Lower leg skin (tissue), 4 donors: Measurements from ENCODE around the gene SRSF1. TPM values are rescaled to one million over a fixed set of nuclear protein-coding genes. Genes with fewer than 3 reads are reported as not detected.
"Not testable (repeated sequence)": the region's sequence is repeated elsewhere in the genome, so short reads cannot be mapped to it uniquely, and the experiment has no call there.

Experiments
- DNase-seq, 2 donors: peaks; one replicate each; pipeline ENCODE4 v3.0.0-alpha.2; 2019; ENCODE audit warnings: low spot score in 2 of 2
- H3K4me3 ChIP-seq: fragments of 200-600 bp; sonication (generic); 2 replicates; pipeline ENCODE4 v1.5.1; 2017; ENCODE audit warnings: mild to moderate bottlenecking, low read depth; ENCODE audit not compliant: poor library complexity, severe bottlenecking
- CTCF ChIP-seq, 3 donors: fragments of 450-650 bp; IDR thresholded peaks; one replicate each; pipeline ENCODE4 v1.5.1; 2016; ENCODE audit warnings: antibody characterized with exemption in 3 of 3, mild to moderate bottlenecking in 3 of 3, moderate library complexity in 2 of 3
- POLR2A ChIP-seq, 2 donors: fragments of 450-650 bp; IDR thresholded peaks; one replicate each; pipeline ENCODE4 v1.6.1; 2016 to 2017; ENCODE audit warnings: antibody characterized with exemption in 2 of 2, mild to moderate bottlenecking in 1 of 2, moderate library complexity in 1 of 2
- WGBS, 2 donors: methylation state at CpG; one replicate each; pipeline ENCODE4 v1.1.5; 2018; 5-methylcytosine and 5-hydroxymethylcytosine counted together
- intact Hi-C: fragments of 100-400 bp; cut with DNase I; formaldehyde crosslinking; loops from one replicate; pipeline ENCODE4 v1.15.0; 2023; ENCODE audit warnings: low total_unique reads
- total RNA-seq, 4 donors: library from RNA; depleted of rRNA; stranded (reverse); fragments of >200 nt; gene quantifications; one replicate each; pipeline ENCODE4 v1.1.0, GENCODE V29; 2016

The SRSF1 gene
- total RNA-seq, 4 donors from 2014 or later: 82.3 to 128 (median 104) TPM

GRCh38 chr17:57962279-57963148 is 44.5 kb downstream of the SRSF1 start:
- peak in 1 of 2 donors; percentile 76 for DNase-seq
- 65 to 72% methylated on average over 8 of the region's 8 CpGs for WGBS, 2 donors
- no peak overlapping the region for H3K4me3 ChIP-seq
- intact Hi-C loops: no loop called here
- TF ChIP-seq CTCF (IDR thresholded peaks at IDR 0.05) (no peak), POLR2A (IDR thresholded peaks at IDR 0.05) (no peak)

- peak in 1 of 2 donors; percentile 66 for DNase-seq
- no peak overlapping the region for H3K4me3 ChIP-seq
- intact Hi-C loops: no loop called here
- TF ChIP-seq CTCF (IDR thresholded peaks at IDR 0.05) (no peak), POLR2A (IDR thresholded peaks at IDR 0.05) (no peak)
- 91 to 100% methylated on average over 6 of the region's 6 CpGs for WGBS, 2 donors
Measured at GRCh38 chr17:57959929-57960328, 47.1 kb downstream of the SRSF1 start.

GRCh38 chr17:57958391-57958790 is 48.7 kb downstream of the SRSF1 start:
- intact Hi-C loops: not testable (repeated sequence)
- 97 to 98% methylated on average over 15 of the region's 15 CpGs for WGBS, 2 donors

GRCh38 chr17:57957886-57958285 is 49.2 kb downstream of the SRSF1 start:
- TF ChIP-seq CTCF (IDR thresholded peaks at IDR 0.05): no peak
- DNase-seq: peak in 1 of 2 donors; percentile 68
- WGBS, 2 donors: 85 to 88% methylated on average over 3 of the region's 3 CpGs
- intact Hi-C loops: no loop called here
- H3K4me3 ChIP-seq: no peak overlapping the region

More at GRCh38 chr17:57958391-57958790, 48.7 kb downstream of the SRSF1 start:
- H3K4me3 ChIP-seq: not testable (repeated sequence)
- peak in 1 of 2 donors; percentile 66 for DNase-seq

- intact Hi-C loops: no loop called here
- TF ChIP-seq CTCF (IDR thresholded peaks at IDR 0.05) (no peak), POLR2A (IDR thresholded peaks at IDR 0.05) (no peak)
- peak in 1 of 2 donors; percentile 56 for DNase-seq
- 92 to 96% methylated on average over 8 of the region's 8 CpGs for WGBS, 2 donors
- H3K4me3 ChIP-seq: no peak overlapping the region
Measured at GRCh38 chr17:57957120-57957850, 49.8 kb downstream of the SRSF1 start.
